Jurkat, Clone E6-1 (cell line): ENCODE measurements around the gene MED10.
A peak's percentile ranks its signal among the peaks of the same experiment; 100 is the strongest.

Experiments
- DNase-seq: peaks from one replicate; pipeline ENCODE4 v3.0.0-alpha.2; 2011; ENCODE audit warnings: low read depth, low spot score
- H3K4me3 ChIP-seq: 2 replicates; pipeline ENCODE4 v1.5.1; 2011; ENCODE audit warnings: mild to moderate bottlenecking, low read length, control low read depth, moderate library complexity

Gene MED10

DNA sequence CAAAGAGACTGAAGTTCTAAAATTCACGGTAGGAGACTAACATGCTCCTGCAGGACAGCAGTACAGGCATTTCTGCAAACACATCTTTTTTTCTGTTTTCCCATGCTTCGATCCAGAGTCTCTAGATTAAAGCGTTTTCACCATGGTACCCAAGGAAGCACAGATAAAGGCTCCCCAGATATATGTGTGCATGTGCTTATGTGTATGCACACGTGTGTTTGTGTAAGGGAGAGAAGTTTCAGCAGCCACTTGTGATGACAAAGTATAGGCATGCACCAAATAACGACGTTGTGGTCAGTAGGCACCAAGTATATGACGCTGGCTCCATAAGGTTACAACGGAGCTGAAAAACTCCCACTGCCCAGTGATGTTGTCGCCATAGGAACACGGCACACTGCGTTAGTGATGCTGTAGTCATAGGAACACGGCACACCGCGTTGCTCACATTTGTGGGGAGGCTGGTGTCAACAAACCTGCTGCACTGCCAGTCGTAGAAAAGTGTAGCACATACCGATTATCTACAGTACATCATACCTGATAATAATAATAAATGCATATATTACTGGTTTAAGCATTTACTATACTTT lies 21.7 kb downstream of the MED10 start:
- H3K4me3 ChIP-seq, result no peak overlapping the region

GRCh38 chr5:6355294-6355693 lies 23.1 kb downstream of the MED10 start:
- no peak for DNase-seq
- H3K4me3 ChIP-seq, result no peak overlapping the region

More for the DNA sequence above, 21.7 kb downstream of the MED10 start:
- no peak for DNase-seq

GRCh38 chr5:6354848-6355247 lies 23.5 kb downstream of the MED10 start:
- H3K4me3 ChIP-seq, result no peak overlapping the region
- DNase-seq, result no peak

- H3K4me3 ChIP-seq, result no peak overlapping the region
- DNase-seq, result no peak
These were observed 24.6 kb downstream of the MED10 start for GRCh38 chr5:6353602-6354302.

DNA sequence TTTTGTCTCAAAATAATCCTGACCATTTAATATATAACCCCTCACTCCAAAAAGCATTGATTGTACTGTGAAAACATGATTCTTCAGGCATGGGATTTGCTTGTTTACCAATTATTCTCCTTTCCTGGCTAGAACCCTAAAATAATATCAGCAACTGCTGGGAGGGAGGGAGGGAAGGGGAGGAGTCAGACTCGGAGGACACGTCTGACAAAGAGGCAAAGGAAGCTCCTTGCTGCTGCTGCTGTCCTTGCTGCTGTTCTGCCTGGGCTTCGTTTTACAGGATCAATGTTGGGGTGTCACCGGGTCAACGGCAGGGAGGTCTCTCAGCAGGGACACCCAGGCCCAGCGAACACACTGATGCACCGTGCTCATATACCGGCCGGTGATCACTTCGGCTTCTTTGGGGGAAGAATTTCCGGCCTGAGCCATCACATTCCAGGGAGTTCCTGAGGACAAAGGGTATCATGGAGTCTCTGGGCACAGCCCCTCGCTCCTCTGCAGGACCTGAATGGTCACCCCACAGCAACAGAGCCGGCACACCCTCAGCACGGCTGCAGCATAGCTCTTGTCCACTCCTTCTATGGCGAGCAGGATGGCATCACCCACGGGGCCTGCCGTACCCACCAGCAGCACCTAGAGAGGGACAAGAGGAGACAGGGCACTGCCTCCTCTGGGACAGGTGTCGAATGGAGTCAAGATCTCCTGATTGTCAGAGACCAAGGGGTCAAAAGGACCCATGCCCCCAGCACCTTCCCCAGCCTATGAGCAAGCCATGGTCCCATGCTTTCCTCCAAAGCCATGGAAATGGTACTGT lies 27.9 kb downstream of the MED10 start:
- H3K4me3 ChIP-seq, result no peak overlapping the region
- DNase-seq, result no peak

DNA sequence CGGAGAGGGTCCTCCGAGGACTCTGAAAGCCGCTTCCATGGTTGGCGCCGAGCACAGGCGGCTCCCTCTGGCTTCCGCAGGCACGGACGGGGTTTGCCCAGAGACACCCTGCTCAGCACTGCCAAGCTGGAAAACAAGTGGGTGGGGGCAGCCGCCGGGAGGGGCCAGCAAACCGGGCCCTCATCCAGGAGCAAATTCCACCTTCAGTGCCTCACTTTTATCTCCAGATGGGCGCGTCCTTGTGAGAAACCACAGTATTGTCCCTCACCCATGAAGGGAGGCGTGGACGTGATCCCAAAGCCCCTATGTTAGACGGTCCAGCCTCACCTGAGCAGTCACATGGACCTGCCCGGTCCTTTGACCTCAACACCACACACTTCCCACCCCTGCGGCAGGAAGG lies 29.0 kb downstream of the MED10 start:
- DNase-seq, result no peak
- H3K4me3 ChIP-seq, result no peak overlapping the region

DNA sequence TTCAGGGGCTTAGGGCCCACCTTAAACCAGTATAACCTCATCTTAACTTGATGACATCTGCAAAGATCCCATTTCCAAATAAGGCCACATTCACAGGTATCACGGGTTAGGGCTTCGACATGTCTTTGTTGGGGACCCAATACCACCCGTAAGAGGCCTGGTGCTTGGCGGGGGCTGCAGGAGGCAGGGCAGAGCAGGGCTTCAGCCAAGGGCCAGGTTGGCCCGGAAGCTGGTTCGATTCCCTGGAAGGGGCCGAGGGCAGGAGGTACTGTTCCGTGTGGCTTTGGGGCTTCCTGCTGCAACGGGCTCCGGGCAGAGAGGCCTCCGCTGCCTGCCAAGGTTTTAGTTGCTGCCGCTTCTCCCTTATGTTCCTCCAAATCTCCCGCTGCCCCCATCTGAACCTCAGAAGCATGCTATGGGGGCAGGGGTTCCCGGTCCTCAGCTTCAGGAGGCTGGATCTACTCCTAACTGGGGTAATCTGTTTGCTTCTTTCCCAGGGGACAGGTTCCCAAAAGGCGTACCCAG lies 29.8 kb downstream of the MED10 start:
- no peak overlapping the region for H3K4me3 ChIP-seq
- no peak for DNase-seq

GRCh38 chr5:6347673-6348072 lies 30.7 kb downstream of the MED10 start:
- DNase-seq, result no peak
- H3K4me3 ChIP-seq, result no peak overlapping the region

DNA sequence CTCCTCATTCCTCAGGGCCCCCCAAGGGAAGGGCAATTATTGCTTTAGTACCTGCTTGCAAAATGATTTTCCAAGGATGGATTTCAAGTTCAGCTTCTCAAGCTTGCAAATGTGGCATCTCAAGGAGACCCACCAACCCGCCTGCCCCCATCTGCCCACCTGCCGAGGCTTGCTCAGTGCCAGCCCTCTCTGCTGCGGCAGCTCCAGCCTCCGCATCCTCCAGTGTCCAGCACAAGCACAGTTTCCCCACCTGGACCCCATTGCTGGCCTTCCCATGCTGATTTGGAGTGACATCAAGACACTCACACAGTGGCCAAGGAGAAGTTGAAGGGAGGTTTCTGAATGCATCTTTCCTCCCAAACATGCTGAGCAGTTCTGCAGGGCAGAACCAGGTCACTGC lies 31.2 kb downstream of the MED10 start:
- no peak overlapping the region for H3K4me3 ChIP-seq
- no peak for DNase-seq

DNA sequence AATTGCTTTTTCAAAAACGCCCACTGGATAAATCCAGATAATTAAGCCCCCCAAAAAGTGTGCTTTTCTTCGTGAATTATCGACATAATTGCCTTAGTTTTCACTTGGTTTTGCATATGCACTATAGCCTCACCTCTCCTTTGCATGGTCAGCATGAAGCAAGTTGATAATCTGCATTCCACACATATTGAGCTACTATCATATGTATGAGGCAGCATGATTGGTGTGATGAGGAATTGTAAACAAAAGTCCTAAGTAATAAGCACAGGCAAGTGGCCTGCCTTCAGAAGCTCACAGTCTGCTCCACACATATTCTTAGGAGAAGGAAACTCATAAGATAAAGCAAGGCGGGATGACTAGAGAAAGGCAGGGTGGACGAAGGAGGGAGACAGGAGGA lies 33.8 kb downstream of the MED10 start:
- no peak overlapping the region for H3K4me3 ChIP-seq
- DNase-seq, result no peak

GRCh38 chr5:6343951-6344592 lies 34.3 kb downstream of the MED10 start:
- no peak overlapping the region for H3K4me3 ChIP-seq

GRCh38 chr5:6342689-6343315 lies 35.5 kb downstream of the MED10 start:
- no peak for DNase-seq
- no peak overlapping the region for H3K4me3 ChIP-seq

More at GRCh38 chr5:6343951-6344592, 34.3 kb downstream of the MED10 start:
- DNase-seq, result no peak

DNA sequence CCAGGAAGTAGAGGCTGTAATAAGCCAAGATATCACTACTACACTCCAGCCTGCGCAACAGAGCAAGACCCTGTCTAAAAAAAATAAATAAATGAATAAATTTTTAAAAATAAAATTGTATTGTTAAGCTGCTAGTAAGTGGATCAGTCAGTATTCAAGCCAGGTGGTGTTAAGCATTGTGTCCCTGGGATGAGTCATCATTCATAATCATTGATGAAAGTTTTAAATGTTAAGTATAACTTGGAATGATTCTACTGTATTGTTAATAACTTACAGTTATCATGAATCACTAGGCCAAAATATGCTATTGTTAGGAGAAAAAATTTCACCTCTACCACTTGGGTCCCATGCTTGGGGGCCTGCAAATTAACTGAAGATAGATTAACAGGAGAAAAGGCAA lies 38.2 kb downstream of the MED10 start:
- H3K4me3 ChIP-seq, result no peak overlapping the region
- no peak for DNase-seq

DNA sequence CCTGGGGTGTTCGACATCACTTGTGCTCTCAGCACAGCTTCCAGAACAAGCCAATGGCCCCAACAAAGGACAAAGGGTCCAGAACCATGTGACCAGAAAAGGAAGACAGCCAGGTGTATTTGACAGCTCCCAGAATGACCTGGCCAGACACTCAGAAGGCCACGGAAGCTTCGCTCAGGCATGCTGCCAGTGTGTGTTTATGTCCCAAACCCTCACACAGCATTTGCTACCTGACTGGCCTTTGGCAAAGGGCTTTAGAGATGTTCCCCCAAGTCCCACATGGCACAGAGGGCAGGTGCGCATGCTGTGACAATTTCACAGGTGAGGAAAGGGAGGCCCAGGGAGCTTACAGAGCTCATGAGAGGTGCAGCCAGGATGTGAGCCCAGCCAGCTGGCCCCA lies 39.5 kb downstream of the MED10 start:
- H3K4me3 ChIP-seq, result no peak overlapping the region
- DNase-seq, result no peak

DNA sequence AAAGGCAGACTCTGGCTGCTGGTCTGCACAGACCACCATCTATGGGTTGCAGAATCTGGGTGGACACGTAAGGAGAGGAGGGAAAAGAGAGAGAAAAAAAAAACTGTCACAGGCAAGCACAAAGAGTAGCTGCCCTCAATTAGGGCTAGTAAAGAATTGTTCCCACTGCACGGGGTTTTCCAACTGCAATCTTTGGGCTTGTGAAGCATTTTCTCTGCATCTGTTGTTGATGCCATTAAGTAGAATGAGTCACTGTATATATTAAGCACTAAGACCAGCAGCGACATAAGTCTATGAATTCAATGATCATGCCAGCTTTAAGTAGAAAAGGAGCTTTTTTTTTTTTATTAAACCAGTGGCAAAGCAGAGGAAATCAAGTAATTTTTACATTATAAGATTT lies 40.2 kb downstream of the MED10 start:
- H3K4me3 ChIP-seq, result no peak overlapping the region
- no peak for DNase-seq

DNA sequence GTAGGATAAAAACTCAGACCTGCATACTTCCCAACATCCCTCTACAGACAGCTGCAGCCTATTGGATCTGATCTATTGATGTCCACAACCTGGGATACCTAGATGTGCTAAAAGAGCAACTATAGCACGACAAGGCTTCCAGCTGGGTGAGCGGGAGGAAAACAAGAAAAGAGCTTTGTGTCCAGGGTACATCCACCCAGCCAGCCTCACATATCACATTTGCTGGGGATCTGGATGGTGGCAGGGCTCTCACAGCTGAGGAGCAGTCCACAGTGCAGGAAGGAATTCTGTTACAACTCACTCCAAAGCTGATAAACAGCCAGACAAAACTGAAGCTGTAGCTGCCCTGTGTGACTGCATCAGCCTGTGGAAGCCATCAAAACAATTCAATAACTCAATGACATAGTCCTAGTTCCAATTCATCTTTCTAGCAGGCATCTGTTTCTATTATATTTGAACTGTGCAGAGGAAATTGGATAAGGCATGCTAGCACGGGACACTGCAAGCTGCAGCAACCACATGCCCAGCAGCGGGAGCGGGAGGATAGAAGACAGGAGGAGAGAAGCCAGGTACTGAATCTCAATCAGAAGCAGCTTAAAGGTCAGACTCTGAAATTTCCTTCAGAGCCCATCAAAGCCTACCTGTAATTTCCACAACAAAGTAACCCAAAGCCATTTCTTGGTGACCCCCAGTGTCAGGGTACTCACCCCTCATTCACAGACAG lies 45.0 kb downstream of the MED10 start:
- DNase-seq, result no peak
- H3K4me3 ChIP-seq, result no peak overlapping the region

GRCh38 chr5:6328173-6328572 lies 50.2 kb downstream of the MED10 start:
- H3K4me3 ChIP-seq, result no peak overlapping the region
- DNase-seq, result peak; percentile 46

DNA sequence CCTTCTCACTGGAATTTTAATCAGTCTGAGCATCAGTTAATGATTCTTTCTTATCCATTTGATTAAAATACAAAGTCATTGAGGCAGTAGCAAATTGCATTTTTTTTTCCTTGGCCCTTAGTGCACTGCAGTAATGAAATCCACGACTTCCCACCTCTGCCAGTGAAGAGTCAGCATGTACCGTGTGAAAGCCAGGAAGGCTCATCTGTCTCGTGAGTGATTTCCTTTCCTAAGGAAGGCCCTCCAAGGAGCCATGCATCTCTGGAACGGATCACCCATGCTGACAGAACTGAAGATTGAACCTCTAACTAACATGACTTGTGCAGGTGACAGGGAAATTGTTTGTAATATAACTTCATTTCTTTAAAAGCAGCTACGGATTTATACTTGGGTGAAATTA lies 51.6 kb downstream of the MED10 start:
- DNase-seq, result no peak
- no peak overlapping the region for H3K4me3 ChIP-seq
